Measurements from ENCODE around the gene ZBTB42. TPM values are rescaled to one million over a fixed set of nuclear protein-coding genes. Genes with fewer than 3 reads are reported as not detected.

Gene ZBTB42
- total RNA-seq, 4 donors from 2014 or later = 2.4 to 20.8 (median 12.5) TPM

DNA sequence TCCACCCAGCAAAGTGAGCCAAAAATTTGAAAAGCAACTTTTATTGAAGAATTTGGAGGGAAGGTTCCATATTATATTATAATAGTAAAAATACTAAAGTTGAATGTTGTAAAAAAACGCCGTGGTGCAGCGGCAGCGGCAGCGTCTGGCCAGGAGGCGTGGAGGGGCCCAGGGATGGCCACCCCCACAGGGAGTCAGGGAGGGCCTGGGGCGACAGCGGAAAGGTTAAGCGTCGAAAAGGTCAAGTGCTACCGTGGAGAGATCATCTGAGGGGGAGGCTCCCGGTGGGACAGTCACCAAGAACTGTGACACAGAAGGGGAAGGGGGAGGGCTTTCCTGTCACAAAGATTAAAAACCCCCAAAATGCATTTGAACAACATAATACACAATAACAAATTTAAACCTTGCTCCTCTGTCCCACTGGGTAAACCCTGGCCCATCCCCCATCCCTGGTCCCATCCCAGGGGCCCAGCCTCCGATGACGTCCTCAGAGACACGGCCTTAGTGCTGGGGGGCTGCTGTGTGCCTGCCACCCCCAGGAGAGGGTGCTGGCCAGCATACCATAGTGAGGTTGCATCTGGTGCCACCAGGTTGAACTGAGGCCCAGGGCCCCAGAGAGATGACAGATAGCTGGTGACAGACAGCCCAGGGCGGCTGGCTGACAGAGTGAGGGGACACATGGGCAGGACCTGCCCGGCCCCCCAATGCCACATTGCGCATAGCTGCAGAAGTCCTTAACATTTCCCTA is 31.4 kb upstream of the ZBTB42 start:
- intact Hi-C loops (cut with DNase I; ENCODE audit: low total_unique reads) (loop anchor here (1.0 kb wide), 1 partner anchor 25 kb away; no protein-coding TSS in a partner anchor), in situ Hi-C loops (cut with MboI; ENCODE audit: low sequenced_read_pairs in 4 of 4) (loop anchor here in 3 of 4 donors (5.0 kb wide), 1 partner anchor 53 kb away; no protein-coding TSS in a partner anchor)
- no peak overlapping the region for H3K27ac ChIP-seq
- H3K27me3 ChIP-seq = no peaks in the 10 kb centered on the region
- DNase-seq = no peak
- H3K4me1 ChIP-seq = no peaks in the 10 kb centered on the region
- H3K36me3 ChIP-seq = peaks cover 0 to 32% of the 10 kb centered on the region in 2 donors
- no peak overlapping the region for H3K4me3 ChIP-seq
- TF ChIP-seq CTCF (IDR thresholded peaks at IDR 0.05 in 4 of 5, conservative IDR thresholded peaks at IDR 0.05 in 1 of 5) (no peak), POLR2A (IDR thresholded peaks at IDR 0.05) (no peak)
- H3K9me3 ChIP-seq = no peaks in the 10 kb centered on the region
- no peak for ATAC-seq

DNA sequence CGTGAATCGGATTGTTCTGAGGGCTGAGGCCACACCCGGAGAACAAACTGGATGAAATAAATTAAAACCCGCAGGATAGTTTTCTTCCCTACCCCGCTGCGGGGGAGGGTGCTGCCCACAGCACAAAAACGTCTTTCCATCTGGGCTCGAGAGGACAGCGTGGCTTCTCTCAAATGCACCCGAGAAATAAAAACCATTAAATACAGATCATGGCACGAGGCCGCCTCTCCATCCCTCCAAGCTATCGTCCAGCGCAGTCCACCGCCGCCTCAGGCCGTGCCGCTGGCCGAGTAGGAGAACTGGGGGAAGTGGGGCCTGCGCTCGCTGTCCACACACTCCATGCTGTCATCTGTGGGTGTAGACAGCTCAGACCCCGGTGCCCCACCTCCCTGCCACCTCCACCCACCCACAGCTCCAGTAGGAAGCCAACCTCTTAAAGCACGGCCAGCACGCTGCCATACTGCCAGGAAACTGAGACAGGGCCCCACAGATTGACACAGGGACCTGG is 30.8 kb upstream of the ZBTB42 start:
- Histone ChIP-seq H3K4me3 (no peak overlapping the region), H3K36me3 (peaks cover 0 to 35% of the 10 kb centered on the region in 2 donors), H3K27ac (no peak overlapping the region), H3K27me3 (no peaks in the 10 kb centered on the region), H3K4me1 (no peaks in the 10 kb centered on the region), H3K9me3 (no peaks in the 10 kb centered on the region)
- DNase-seq (no peak), ATAC-seq (no peak)
- TF ChIP-seq POLR2A (IDR thresholded peaks at IDR 0.05) (no peak), CTCF (IDR thresholded peaks at IDR 0.05 in 4 of 5, conservative IDR thresholded peaks at IDR 0.05 in 1 of 5) (no peak)
- in situ Hi-C loops (cut with MboI; ENCODE audit: low sequenced_read_pairs in 4 of 4) = no loop called here
- intact Hi-C loops (cut with DNase I; ENCODE audit: low total_unique reads) = no loop called here

GRCh38 chr14:104770851-104771272 is 30.0 kb upstream of the ZBTB42 start:
- no peak for ATAC-seq
- in situ Hi-C loops (cut with MboI; ENCODE audit: low sequenced_read_pairs in 4 of 4) = no loop called here

GRCh38 chr14:104771374-104771773 is 29.5 kb upstream of the ZBTB42 start:
- H3K9me3 ChIP-seq = no peaks in the 10 kb centered on the region
- H3K36me3 ChIP-seq = peaks cover 0 to 41% of the 10 kb centered on the region in 2 donors
- H3K27me3 ChIP-seq = no peaks in the 10 kb centered on the region
- intact Hi-C loops (cut with DNase I; ENCODE audit: low total_unique reads) (no loop called here), in situ Hi-C loops (cut with MboI; ENCODE audit: low sequenced_read_pairs in 4 of 4) (no loop called here)
- H3K4me3 ChIP-seq = no peak overlapping the region
- no peak overlapping the region for H3K27ac ChIP-seq
- ATAC-seq = no peak
- TF ChIP-seq CTCF (IDR thresholded peaks at IDR 0.05 in 4 of 5, conservative IDR thresholded peaks at IDR 0.05 in 1 of 5) (no peak), POLR2A (IDR thresholded peaks at IDR 0.05) (no peak)
- no peak for DNase-seq
- no peaks in the 10 kb centered on the region for H3K4me1 ChIP-seq

More at GRCh38 chr14:104770851-104771272, 30.0 kb upstream of the ZBTB42 start:
- Histone ChIP-seq H3K4me3 (no peak overlapping the region), H3K4me1 (no peaks in the 10 kb centered on the region), H3K27me3 (no peaks in the 10 kb centered on the region), H3K36me3 (peaks cover 0 to 41% of the 10 kb centered on the region in 2 donors), H3K27ac (no peak overlapping the region), H3K9me3 (no peaks in the 10 kb centered on the region)
- intact Hi-C loops (cut with DNase I; ENCODE audit: low total_unique reads) = no loop called here
- no peak for TF ChIP-seq POLR2A (IDR thresholded peaks at IDR 0.05)
- TF ChIP-seq CTCF (IDR thresholded peaks at IDR 0.05 in 4 of 5, conservative IDR thresholded peaks at IDR 0.05 in 1 of 5) = peak in 1 of 5 experiments; percentile 28
- DNase-seq = no peak
